ENCODE data around the gene CFAP298.
"Not testable (repeated sequence)": the region's sequence is repeated elsewhere in the genome, so short reads cannot be mapped to it uniquely, and the experiment has no call there.

CFAP298 gene, protein sequence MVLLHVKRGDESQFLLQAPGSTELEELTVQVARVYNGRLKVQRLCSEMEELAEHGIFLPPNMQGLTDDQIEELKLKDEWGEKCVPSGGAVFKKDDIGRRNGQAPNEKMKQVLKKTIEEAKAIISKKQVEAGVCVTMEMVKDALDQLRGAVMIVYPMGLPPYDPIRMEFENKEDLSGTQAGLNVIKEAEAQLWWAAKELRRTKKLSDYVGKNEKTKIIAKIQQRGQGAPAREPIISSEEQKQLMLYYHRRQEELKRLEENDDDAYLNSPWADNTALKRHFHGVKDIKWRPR

DNA sequence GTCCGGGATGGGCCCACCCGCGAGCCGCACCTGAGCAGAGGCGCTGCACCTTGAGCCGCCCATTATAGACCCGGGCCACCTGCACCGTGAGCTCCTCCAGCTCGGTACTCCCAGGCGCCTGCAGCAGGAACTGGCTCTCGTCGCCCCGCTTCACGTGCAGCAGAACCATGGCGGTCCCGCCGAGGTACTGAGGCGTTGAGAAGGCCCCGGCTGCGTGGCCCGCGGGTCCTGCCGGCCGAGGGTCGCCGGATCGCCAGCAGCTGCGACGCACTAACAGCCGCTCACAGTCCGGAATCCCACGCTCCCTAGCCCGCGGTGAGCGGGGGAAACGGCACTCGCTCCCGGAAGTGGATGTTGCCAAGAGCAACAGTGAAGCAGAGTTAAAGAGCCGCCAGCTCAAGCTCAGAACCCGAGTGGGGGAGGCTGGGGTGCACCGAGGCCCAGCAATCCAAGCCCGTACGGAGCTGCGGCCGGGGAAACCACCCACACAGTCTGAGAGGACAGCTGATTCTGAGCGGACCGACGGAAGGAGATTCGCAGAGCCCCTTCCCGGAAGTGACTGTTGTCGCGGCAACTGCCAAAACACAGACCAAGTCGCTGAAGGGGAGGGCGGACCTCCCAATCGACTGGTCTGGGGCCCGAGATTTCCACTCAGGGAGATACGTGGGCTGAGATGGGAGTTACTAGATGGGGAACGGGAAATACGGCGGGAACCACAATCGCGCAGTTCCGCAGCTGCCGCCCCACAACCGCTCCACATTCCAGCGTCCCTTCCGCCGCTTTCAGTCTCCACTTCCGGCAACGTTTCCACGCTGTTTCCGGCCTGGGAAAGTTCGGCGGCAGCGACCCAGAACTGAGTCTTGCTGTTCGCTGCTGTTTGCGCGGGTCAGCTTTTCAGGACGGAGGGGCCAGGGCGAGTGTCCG, at the start of gene CFAP298:
CFAP298 (minus strand) TSS at position 303 of the 924 bp plus-strand sequence; CDS start at position 169, 134 bp downstream.
- Histone ChIP-seq H3K27ac (ENCODE audit: low read depth, low read length) (peak within 1 kb of the TSS; percentile 95), H3K4me3 (ENCODE audit: low read depth, low read length) (peak within 1 kb of the TSS; percentile 90), H3K4me1 (ENCODE audit: control insufficient read depth, insufficient read depth, low read length, unreplicated experiment) (peaks cover 7% of the 10 kb centered on the region), H2AFZ (ENCODE audit: low read length, unreplicated experiment) (peak within 1 kb of the TSS; percentile 92), H3K79me2 (ENCODE audit: control insufficient read depth, insufficient read depth, low read length, unreplicated experiment) (peaks cover 20% of the 10 kb centered on the region), H3K36me3 (ENCODE audit: insufficient read depth, low read length) (0 out of 2 replicates have a peak, but pooled peaks cover 3% of the 10 kb centered on the region), H3K27me3 (ENCODE audit: insufficient read depth, low read length) (no peaks in the 10 kb centered on the region)

DNA sequence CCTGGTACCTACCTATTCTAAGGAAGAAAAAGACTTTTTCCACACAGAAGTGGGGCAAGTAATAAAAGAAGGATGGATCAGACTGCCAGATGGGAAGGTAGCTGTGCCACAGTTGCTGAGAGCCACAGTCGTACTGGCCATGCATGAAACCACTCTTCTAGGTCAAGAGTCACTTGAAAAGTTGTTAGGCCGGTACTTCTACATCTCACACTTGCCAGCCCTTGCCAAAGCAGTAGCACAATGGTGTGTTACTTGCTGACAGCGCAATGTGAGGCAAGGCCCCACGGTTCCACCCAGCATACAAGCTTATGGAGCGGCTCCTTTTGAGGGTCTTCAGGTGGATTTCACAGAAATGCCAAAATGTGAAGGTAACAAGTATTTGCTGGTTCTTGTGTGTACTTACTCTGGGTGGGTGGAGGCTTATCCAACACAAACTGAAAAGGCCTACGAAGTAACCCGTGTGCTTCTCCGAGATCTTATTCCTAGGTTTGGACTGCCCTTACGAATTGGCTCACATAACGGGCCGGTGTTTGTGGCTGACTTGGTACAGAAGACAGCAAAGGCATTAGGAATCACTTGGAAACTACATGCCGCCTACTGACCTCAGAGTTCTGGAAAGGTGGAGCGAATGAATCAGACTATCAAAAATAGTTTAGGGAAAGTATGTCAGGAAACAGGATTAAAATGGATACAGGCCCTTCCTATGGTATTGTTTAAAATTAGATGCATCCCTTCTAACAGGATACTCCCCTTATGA, 49.0 kb upstream of the CFAP298 start:
- H3K36me3 ChIP-seq (ENCODE audit: insufficient read depth, low read length), result peaks cover 27% of the 10 kb centered on the region
- H3K4me1 ChIP-seq (ENCODE audit: control insufficient read depth, insufficient read depth, low read length, unreplicated experiment); H3K79me2 ChIP-seq (ENCODE audit: control insufficient read depth, insufficient read depth, low read length, unreplicated experiment); H3K27ac ChIP-seq (ENCODE audit: low read depth, low read length); H3K27me3 ChIP-seq (ENCODE audit: insufficient read depth, low read length); H3K4me3 ChIP-seq (ENCODE audit: low read depth, low read length); H2AFZ ChIP-seq (ENCODE audit: low read length, unreplicated experiment): not testable (repeated sequence)

DNA sequence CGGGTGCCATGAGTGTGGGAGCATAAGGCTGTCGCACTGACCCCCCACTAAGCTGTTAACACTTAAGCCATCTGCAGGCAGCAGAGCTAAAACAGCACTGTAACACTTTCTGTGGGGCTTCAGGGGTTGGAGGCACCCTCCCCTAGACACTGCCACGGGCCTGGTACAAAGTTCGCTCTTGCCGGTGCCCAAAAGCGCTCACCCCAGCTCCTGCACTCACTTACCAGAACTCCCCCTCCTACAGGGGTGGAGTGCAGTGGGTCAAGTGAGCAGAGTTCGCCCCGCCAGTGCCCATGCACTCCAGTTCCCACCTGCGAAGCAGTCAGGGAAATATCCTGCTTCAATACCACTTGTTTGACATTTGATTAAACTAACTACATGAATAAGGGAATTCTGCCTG, 46.3 kb upstream of the CFAP298 start:
- Histone ChIP-seq H3K4me1 (ENCODE audit: control insufficient read depth, insufficient read depth, low read length, unreplicated experiment) (no peaks in the 10 kb centered on the region), H2AFZ (ENCODE audit: low read length, unreplicated experiment) (no peak overlapping the region), H3K79me2 (ENCODE audit: control insufficient read depth, insufficient read depth, low read length, unreplicated experiment) (no peaks in the 10 kb centered on the region), H3K27me3 (ENCODE audit: insufficient read depth, low read length) (no peaks in the 10 kb centered on the region), H3K36me3 (ENCODE audit: insufficient read depth, low read length) (0 out of 2 replicates have a peak, but pooled peaks cover 3% of the 10 kb centered on the region), H3K4me3 (ENCODE audit: low read depth, low read length) (no peak overlapping the region), H3K27ac (ENCODE audit: low read depth, low read length) (no peak overlapping the region)

DNA sequence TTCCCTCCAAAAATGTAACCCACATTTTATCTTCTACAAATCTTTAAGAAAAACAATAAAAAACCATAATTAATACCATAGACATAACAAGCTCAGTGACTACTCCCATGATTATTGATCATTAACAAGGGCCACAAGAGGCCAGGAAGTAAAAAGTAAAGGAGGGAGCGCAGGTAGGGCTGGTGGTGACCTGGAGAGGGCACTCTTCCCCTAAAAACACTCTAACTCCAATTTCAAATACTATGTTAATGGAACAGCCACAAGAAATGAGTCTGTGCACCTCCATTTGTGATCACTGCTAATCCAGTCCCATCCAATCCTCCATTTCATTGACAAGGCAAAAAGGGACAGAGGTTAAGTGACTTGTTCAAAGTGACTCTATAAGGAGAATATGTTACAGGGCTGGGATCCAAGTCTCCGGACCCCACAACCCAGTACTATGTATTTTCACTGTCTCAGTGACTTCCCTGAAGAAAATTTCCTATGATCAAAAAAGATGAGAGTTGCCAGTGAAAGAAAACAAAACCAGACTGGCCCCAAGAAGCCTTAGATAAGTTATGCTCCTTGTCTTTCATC, 41.2 kb upstream of the CFAP298 start:
- H3K4me3 ChIP-seq (ENCODE audit: low read depth, low read length), result no peak overlapping the region
- no peaks in the 10 kb centered on the region for H3K79me2 ChIP-seq (ENCODE audit: control insufficient read depth, insufficient read depth, low read length, unreplicated experiment)
- no peaks in the 10 kb centered on the region for H3K4me1 ChIP-seq (ENCODE audit: control insufficient read depth, insufficient read depth, low read length, unreplicated experiment)

DNA sequence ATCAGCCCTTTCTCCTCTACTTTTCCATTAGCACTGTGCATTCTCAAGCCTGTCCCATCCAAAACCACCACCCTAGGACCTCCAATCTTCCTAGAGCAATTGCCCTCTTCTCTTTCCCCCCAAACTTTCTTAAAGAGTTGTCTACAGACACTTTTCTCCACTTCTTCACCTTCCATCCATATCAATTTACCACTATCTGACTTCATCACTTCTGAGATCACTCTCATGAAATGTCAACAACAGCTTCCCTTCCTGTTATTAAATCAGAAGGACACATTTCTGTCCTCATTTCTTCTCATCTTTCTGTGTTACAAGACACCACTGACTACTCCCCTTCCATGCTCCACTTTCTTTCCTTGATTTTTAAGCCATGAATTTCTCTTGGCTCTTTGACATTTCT, 36.0 kb upstream of the CFAP298 start:
- Histone ChIP-seq H2AFZ (ENCODE audit: low read length, unreplicated experiment) (no peak overlapping the region), H3K4me3 (ENCODE audit: low read depth, low read length) (no peak overlapping the region), H3K27me3 (ENCODE audit: insufficient read depth, low read length) (no peaks in the 10 kb centered on the region), H3K36me3 (ENCODE audit: insufficient read depth, low read length) (no peaks in the 10 kb centered on the region), H3K4me1 (ENCODE audit: control insufficient read depth, insufficient read depth, low read length, unreplicated experiment) (no peaks in the 10 kb centered on the region), H3K79me2 (ENCODE audit: control insufficient read depth, insufficient read depth, low read length, unreplicated experiment) (no peaks in the 10 kb centered on the region), H3K27ac (ENCODE audit: low read depth, low read length) (no peak overlapping the region)

More for the DNA sequence above, 41.2 kb upstream of the CFAP298 start:
- H3K27me3 ChIP-seq (ENCODE audit: insufficient read depth, low read length), result no peaks in the 10 kb centered on the region
- no peaks in the 10 kb centered on the region for H3K36me3 ChIP-seq (ENCODE audit: insufficient read depth, low read length)
- H2AFZ ChIP-seq (ENCODE audit: low read length, unreplicated experiment), result no peak overlapping the region
- H3K27ac ChIP-seq (ENCODE audit: low read depth, low read length), result no peak overlapping the region

DNA sequence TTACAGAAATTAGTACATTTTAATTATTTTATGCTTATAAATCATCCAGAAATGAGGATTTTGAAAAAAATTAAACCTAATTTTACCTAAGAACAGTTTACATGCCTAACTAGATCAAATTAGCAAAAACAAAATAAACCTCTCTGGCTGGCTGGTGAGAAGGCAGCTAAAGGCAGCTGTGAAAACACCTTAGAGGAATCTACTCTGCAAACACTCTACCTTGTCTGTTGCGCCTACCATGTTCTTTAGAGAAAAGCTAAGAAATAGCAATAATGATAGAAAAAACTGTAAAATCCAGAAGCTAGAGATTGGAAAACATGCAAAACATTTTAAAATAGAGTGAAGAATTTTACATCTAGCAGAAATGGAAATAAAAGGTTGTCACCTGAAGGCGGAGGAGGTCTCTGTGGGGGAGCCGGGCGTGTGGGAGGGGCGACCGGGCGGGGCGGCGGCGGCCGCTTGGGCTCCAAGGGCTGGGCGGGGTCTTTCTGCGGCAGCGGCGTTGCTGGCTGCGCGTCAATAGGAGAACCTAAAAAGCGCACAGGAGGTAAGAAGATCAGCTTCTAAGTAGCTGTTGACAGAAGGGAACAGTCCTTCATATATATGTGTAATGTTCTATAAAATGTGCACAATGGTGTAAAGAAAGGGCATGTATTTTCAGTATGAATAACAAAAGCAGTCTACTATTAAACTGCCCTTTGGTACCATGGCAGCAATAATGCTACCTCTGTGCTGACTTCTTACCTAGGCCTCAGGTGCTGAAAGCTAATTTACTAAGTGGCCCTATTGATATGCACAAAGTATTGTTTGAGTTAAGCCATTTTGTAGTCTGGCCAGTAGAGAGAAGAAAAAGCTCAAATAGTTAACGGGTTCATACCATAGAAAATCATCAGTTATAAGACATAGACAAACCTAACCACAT, 33.3 kb upstream of the CFAP298 start:
- Histone ChIP-seq H3K27me3 (ENCODE audit: insufficient read depth, low read length) (no peaks in the 10 kb centered on the region), H3K4me3 (ENCODE audit: low read depth, low read length) (no peak overlapping the region), H3K4me1 (ENCODE audit: control insufficient read depth, insufficient read depth, low read length, unreplicated experiment) (no peaks in the 10 kb centered on the region), H3K36me3 (ENCODE audit: insufficient read depth, low read length) (no peaks in the 10 kb centered on the region), H2AFZ (ENCODE audit: low read length, unreplicated experiment) (no peak overlapping the region), H3K27ac (ENCODE audit: low read depth, low read length) (no peak overlapping the region), H3K79me2 (ENCODE audit: control insufficient read depth, insufficient read depth, low read length, unreplicated experiment) (no peaks in the 10 kb centered on the region)

DNA sequence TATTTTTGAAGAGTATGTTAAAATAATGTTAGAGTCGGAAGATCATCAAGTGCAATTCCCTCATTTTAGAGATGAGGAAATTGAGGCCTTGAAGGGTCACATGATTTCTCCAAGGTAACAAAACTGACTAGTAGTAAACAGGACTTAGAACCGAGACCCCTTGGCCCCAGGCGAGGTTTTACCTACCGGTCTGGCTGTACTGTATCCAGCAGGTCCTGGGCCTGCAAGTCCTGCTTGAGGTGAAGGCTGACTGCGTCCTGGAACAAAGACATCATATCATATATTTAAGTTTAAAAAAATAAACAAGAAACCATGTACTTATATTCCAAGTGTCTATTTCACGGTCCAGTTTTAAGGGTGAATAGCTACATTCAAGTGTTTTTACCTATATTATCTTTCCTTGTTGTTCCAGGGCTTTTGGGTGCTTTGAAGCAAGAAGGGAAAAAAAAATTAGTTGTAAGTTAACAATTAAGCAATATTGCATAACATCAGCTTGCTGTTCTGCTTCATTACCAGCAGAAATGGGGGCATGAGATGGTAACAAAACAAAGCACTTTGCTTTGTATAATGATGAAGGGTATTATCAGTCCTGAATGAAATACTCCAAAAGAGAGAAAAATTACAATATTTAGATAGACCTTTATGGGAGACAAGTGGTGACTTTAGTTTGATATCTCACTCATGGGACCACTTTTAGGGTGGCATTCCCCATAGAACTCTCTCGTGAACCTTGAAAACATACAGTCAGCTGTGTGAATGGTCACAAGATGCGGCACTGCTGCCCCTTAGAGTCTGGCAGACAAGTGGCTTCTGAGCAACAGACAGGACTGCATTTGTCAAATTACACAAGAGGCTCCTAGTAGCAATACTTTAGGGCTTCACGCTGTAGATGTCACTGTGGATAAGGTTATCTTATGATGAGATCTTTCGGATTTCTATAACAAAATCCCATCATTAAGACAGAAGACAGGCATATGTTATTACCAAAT, 29.8 kb upstream of the CFAP298 start:
- H3K4me1 ChIP-seq (ENCODE audit: control insufficient read depth, insufficient read depth, low read length, unreplicated experiment), result no peaks in the 10 kb centered on the region
- no peaks in the 10 kb centered on the region for H3K27me3 ChIP-seq (ENCODE audit: insufficient read depth, low read length)
- H2AFZ ChIP-seq (ENCODE audit: low read length, unreplicated experiment), result no peak overlapping the region
- H3K36me3 ChIP-seq (ENCODE audit: insufficient read depth, low read length), result no peaks in the 10 kb centered on the region; the same call in 1 of the 2 replicates
- no peak overlapping the region for H3K27ac ChIP-seq (ENCODE audit: low read depth, low read length)
- H3K79me2 ChIP-seq (ENCODE audit: control insufficient read depth, insufficient read depth, low read length, unreplicated experiment), result no peaks in the 10 kb centered on the region
- H3K4me3 ChIP-seq (ENCODE audit: low read depth, low read length), result no peak overlapping the region

DNA sequence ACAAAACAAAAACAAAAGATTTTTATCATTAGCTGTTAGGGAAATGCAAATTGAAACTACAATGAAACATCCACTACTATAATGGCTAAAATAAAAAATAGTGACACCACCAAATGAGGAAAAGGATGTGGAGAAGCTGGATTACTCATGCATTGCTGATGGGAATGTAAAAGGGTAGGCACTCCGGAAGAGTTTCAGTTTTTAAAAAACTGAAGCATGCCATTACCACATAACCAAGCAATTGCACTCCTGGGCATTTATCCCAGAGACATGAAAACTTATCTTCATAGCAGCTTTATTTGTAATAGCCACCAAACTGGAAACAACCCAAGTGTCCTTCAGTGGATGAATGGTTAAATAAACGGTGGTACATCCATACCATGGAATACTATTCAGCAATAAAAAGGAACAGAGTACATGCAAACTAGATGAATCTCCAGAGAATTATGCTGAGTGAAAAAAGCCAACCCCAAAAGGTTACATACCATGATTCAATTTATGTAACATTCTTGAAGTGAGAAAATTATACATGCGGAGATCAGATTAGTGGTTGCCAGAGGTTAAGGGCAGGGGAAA, 14.5 kb upstream of the CFAP298 start:
- H3K4me3 ChIP-seq (ENCODE audit: low read depth, low read length), result no peak overlapping the region
- no peaks in the 10 kb centered on the region for H3K79me2 ChIP-seq (ENCODE audit: control insufficient read depth, insufficient read depth, low read length, unreplicated experiment)
- no peak overlapping the region for H2AFZ ChIP-seq (ENCODE audit: low read length, unreplicated experiment)
- H3K27me3 ChIP-seq (ENCODE audit: insufficient read depth, low read length), result peaks cover 3% of the 10 kb centered on the region
- no peak overlapping the region for H3K27ac ChIP-seq (ENCODE audit: low read depth, low read length)
- peaks cover 3% of the 10 kb centered on the region for H3K4me1 ChIP-seq (ENCODE audit: control insufficient read depth, insufficient read depth, low read length, unreplicated experiment)
- 0 out of 2 replicates have a peak, but pooled peaks cover 7% of the 10 kb centered on the region for H3K36me3 ChIP-seq (ENCODE audit: insufficient read depth, low read length)

Measured in ACC112 (cell line).